Activated CD4-positive, alpha-beta T cell treated with anti-CD3 and anti-CD28 coated beads, Interleukin-2, Interleukin-4, amounts not matched to agents 100 ng/mL and 50 ng/mL, durations not matched to agents 16 hours and 8 hours (primary cell): Measurements from ENCODE around the gene PRKAR2B.
"Not testable (repeated sequence)": the region's sequence is repeated elsewhere in the genome, so short reads cannot be mapped to it uniquely, and the experiment has no call there.

Source experiments
- DNase-seq: peaks from one replicate; pipeline ENCODE4 v3.0.0-alpha.2; 2020; ENCODE audit warnings: low spot score

The PRKAR2B gene

GRCh38 chr7:107027208-107027607 is 17.3 kb upstream of the PRKAR2B start:
- no peak for DNase-seq

GRCh38 chr7:107029061-107029763 is 15.3 kb upstream of the PRKAR2B start:
- no peak for DNase-seq

GRCh38 chr7:107029764-107030286 is 14.7 kb upstream of the PRKAR2B start:
- DNase-seq, result no peak

- no peak for DNase-seq
Observed at GRCh38 chr7:107032050-107032449, 12.5 kb upstream of the PRKAR2B start.

- no peak for DNase-seq
Observed at GRCh38 chr7:107032720-107033438, 11.6 kb upstream of the PRKAR2B start.

GRCh38 chr7:107034553-107034952 is 10.0 kb upstream of the PRKAR2B start:
- DNase-seq, result no peak

- DNase-seq, result no peak
Observed at GRCh38 chr7:107035446-107035845, 9.1 kb upstream of the PRKAR2B start.

- DNase-seq, result no peak
Observed at GRCh38 chr7:107036535-107036934, 8.0 kb upstream of the PRKAR2B start.

GRCh38 chr7:107037717-107038603 is 6.5 kb upstream of the PRKAR2B start:
- DNase-seq, result no peak

GRCh38 chr7:107039199-107039900 is 5.2 kb upstream of the PRKAR2B start:
- no peak for DNase-seq

GRCh38 chr7:107041097-107041496 is 3.4 kb upstream of the PRKAR2B start:
- DNase-seq, result no peak

- not testable (repeated sequence) for DNase-seq
Observed at GRCh38 chr7:107041764-107042163, 2.7 kb upstream of the PRKAR2B start.

GRCh38 chr7:107042326-107042910 is 2.1 kb upstream of the PRKAR2B start:
- DNase-seq, result not testable (repeated sequence)

GRCh38 chr7:107043491-107043890 is 1.0 kb upstream of the PRKAR2B start:
- no peak for DNase-seq

- DNase-seq, result no peak
Observed at GRCh38 chr7:107043921-107044346, 571 bp upstream of the PRKAR2B start.

- no peak for DNase-seq
Observed at GRCh38 chr7:107045195-107045960, 873 bp downstream of the PRKAR2B start.

- DNase-seq, result no peak
Observed at GRCh38 chr7:107045980-107046379, 1.5 kb downstream of the PRKAR2B start.

- DNase-seq, result no peak
Observed at GRCh38 chr7:107046491-107047259, 2.2 kb downstream of the PRKAR2B start.

GRCh38 chr7:107047902-107048782 is 3.6 kb downstream of the PRKAR2B start:
- DNase-seq, result no peak
